ENCODE data around the gene CYB5RL. TPM values are rescaled to one million over a fixed set of nuclear protein-coding genes. Genes with fewer than 3 reads are reported as not detected.

Gene CYB5RL
- total RNA-seq, 2 donors from 2014 or later: 8.7 to 9.0 TPM

GRCh38 chr1:54159733-54160316 is 40.0 kb downstream of the CYB5RL start:
- Histone ChIP-seq H3K36me3 (no peaks in the 10 kb centered on the region), H3K27ac (no peak overlapping the region), H3K4me1 (ENCODE audit: control insufficient read depth in 1 of 2, low read depth in 2 of 2) (peaks cover 0 to under 1% of the 10 kb centered on the region in 2 donors), H3K4me3 (no peak overlapping the region), H3K27me3 (replicated peaks; ENCODE audit: insufficient read depth) (no peaks in the 10 kb centered on the region), H3K9me3 (no peaks in the 10 kb centered on the region)
- DNase-seq (ENCODE audit: low spot score) (no peak), ATAC-seq (ENCODE audit: insufficient number of reproducible peaks, low FRiP score, low read depth) (no peak)
- TF ChIP-seq CTCF (IDR thresholded peaks at IDR 0.05): no peak

GRCh38 chr1:54158071-54158470 is 41.8 kb downstream of the CYB5RL start:
- no peaks in the 10 kb centered on the region for H3K36me3 ChIP-seq
- peaks cover 7 to 14% of the 10 kb centered on the region in 2 donors for H3K4me1 ChIP-seq (ENCODE audit: control insufficient read depth in 1 of 2, low read depth in 2 of 2)
- ATAC-seq (ENCODE audit: insufficient number of reproducible peaks, low FRiP score, low read depth) (no peak), DNase-seq (ENCODE audit: low spot score) (no peak)
- no peak overlapping the region for H3K4me3 ChIP-seq
- H3K27me3 ChIP-seq (replicated peaks; ENCODE audit: insufficient read depth): no peaks in the 10 kb centered on the region
- H3K9me3 ChIP-seq: no peaks in the 10 kb centered on the region
- TF ChIP-seq CTCF (IDR thresholded peaks at IDR 0.05): no peak
- H3K27ac ChIP-seq: no peak overlapping the region

- ATAC-seq (ENCODE audit: insufficient number of reproducible peaks, low FRiP score, low read depth) (no peak), DNase-seq (ENCODE audit: low spot score) (no peak)
- TF ChIP-seq CTCF (IDR thresholded peaks at IDR 0.05): no peak
- H3K9me3 ChIP-seq: no peaks in the 10 kb centered on the region
- no peaks in the 10 kb centered on the region for H3K36me3 ChIP-seq
- peaks cover 7 to 14% of the 10 kb centered on the region in 2 donors for H3K4me1 ChIP-seq (ENCODE audit: control insufficient read depth in 1 of 2, low read depth in 2 of 2)
- H3K4me3 ChIP-seq: no peak overlapping the region
- no peaks in the 10 kb centered on the region for H3K27me3 ChIP-seq (replicated peaks; ENCODE audit: insufficient read depth)
- no peak overlapping the region for H3K27ac ChIP-seq
Measured at GRCh38 chr1:54157401-54157800, 42.4 kb downstream of the CYB5RL start.

- no peak for DNase-seq (ENCODE audit: low spot score)
- Histone ChIP-seq H3K27me3 (replicated peaks; ENCODE audit: insufficient read depth) (no peaks in the 10 kb centered on the region), H3K4me1 (ENCODE audit: control insufficient read depth in 1 of 2, low read depth in 2 of 2) (peaks cover 7 to 14% of the 10 kb centered on the region in 2 donors), H3K27ac (no peak overlapping the region), H3K36me3 (no peaks in the 10 kb centered on the region), H3K9me3 (no peaks in the 10 kb centered on the region), H3K4me3 (no peak overlapping the region)
- TF ChIP-seq CTCF (IDR thresholded peaks at IDR 0.05): no peak
- no peak for ATAC-seq (ENCODE audit: insufficient number of reproducible peaks, low FRiP score, low read depth)
Measured at GRCh38 chr1:54156986-54157385, 42.8 kb downstream of the CYB5RL start.

GRCh38 chr1:54156201-54156600 is 43.6 kb downstream of the CYB5RL start:
- DNase-seq (ENCODE audit: low spot score) (no peak), ATAC-seq (ENCODE audit: insufficient number of reproducible peaks, low FRiP score, low read depth) (no peak)
- Histone ChIP-seq H3K27ac (no peak overlapping the region), H3K4me1 (ENCODE audit: control insufficient read depth in 1 of 2, low read depth in 2 of 2) (peaks cover 7 to 14% of the 10 kb centered on the region in 2 donors), H3K27me3 (replicated peaks; ENCODE audit: insufficient read depth) (no peaks in the 10 kb centered on the region), H3K36me3 (no peaks in the 10 kb centered on the region), H3K4me3 (no peak overlapping the region), H3K9me3 (no peaks in the 10 kb centered on the region)
- TF ChIP-seq CTCF (IDR thresholded peaks at IDR 0.05): no peak
